Stomach (tissue), 9 donors: Measurements from ENCODE around the gene COL19A1. TPM values are rescaled to one million over a fixed set of nuclear protein-coding genes. Genes with fewer than 3 reads are reported as not detected.

Experiments used
- DNase-seq, 2 donors: peaks; one replicate each; pipeline versions ENCODE4 v3.0.0 to v3.0.0-alpha.2; 2013 to 2019
- H3K27ac ChIP-seq, 5 donors: fragments of 200-600 bp in 4 of 5; sonication (generic) in 4 of 5; one replicate each; pipeline ENCODE4 v1.5.1; 2013 to 2019; ENCODE audit warnings: mild to moderate bottlenecking in 1 of 5, moderate library complexity in 1 of 5
- H3K27me3 ChIP-seq, 3 donors: fragments of 200-600 bp; sonication (generic); one replicate each; pipeline ENCODE4 v1.5.1; 2017 to 2019; ENCODE audit warnings: mixed run types in 1 of 3
- H3K36me3 ChIP-seq, 4 donors: fragments of 200-600 bp; sonication (generic); 1 replicate in 3 of 4; 2 replicates in 1 of 4; pipeline ENCODE4 v1.5.1; 2016 to 2019
- H3K4me1 ChIP-seq, 4 donors: fragments of 200-600 bp; sonication (generic); one replicate each; pipeline ENCODE4 v1.5.1; 2016 to 2019
- H3K4me3 ChIP-seq, 4 donors: fragments of 200-600 bp; sonication (generic) in 3 of 4; one replicate each; pipeline ENCODE4 v1.5.1; 2016 to 2019; ENCODE audit warnings: mild to moderate bottlenecking in 1 of 4
- H3K9me3 ChIP-seq, 4 donors: fragments of 200-600 bp; sonication (generic); one replicate each; pipeline ENCODE4 v1.5.1; 2016 to 2019
- EP300 ChIP-seq: sonication (generic); formaldehyde crosslinking; IDR thresholded peaks from one replicate; pipeline ENCODE4 v1.6.1; 2017; ENCODE audit warnings: antibody characterized with exemption
- POLR2A ChIP-seq, 4 donors: fragments of 450-650 bp; IDR thresholded peaks; one replicate each; pipeline ENCODE4 v1.6.1; 2016; ENCODE audit warnings: antibody characterized with exemption in 4 of 4, control low read depth in 2 of 4, mild to moderate bottlenecking in 1 of 4, moderate library complexity in 1 of 4
- POLR2AphosphoS5 ChIP-seq, 3 donors: sonication (generic); formaldehyde crosslinking; IDR thresholded peaks; one replicate each; pipeline ENCODE4 v1.6.1; 2016; ENCODE audit warnings: antibody characterized with exemption in 3 of 3
- WGBS, 5 donors: extraction: QIAGEN DNeasy Blood & Tissue Kit in 3 of 5; methylation state at CpG; one replicate each; pipeline versions ENCODE4 v1.1.5 to v1.1.7; 2013 to 2018; 5-methylcytosine and 5-hydroxymethylcytosine counted together
- intact Hi-C: fragments of 100-400 bp; cut with DNase I; formaldehyde crosslinking; loops from one replicate; pipeline ENCODE4 v1.15.1; 2023; ENCODE audit warnings: low total_unique reads
- polyA plus RNA-seq, 3 donors: library from polyadenylated mRNA; stranded (reverse); fragments of 200-250 nt; gene quantifications; one replicate each; pipeline ENCODE4 v1.2.3, GENCODE V29; 2013
- total RNA-seq, 5 donors: library from RNA; depleted of rRNA; stranded (reverse); fragments of >200 nt; gene quantifications; one replicate each; pipeline versions ENCODE4 v1.1.0 to v1.2.3, GENCODE V29; 2014 to 2016
- TF ChIP-seq, protein P1 (sequence below), 7 experiments: fragments of 450-650 bp in 4 of 7; fragments of 200-600 bp in 3 of 7; sonication (generic) in 3 of 7; IDR thresholded peaks; one replicate each; pipeline ENCODE4 v1.5.1; 2016 to 2019; ENCODE audit warnings: antibody characterized with exemption in 7 of 7, control low read depth in 2 of 7, mild to moderate bottlenecking in 1 of 7
- donor health status: healthy with polysubstance abuse.
- donor health status: Bipolar disorder and iron deficiency.
- donor health status: healthy.

The COL19A1 gene
- total and polyA plus RNA-seq, 8 donors = 0.13 to 13.4 (median 2.5) TPM; not detected in 3

GRCh38 chr6:70180901-70181599 is 314.7 kb downstream of the COL19A1 start:
- Histone ChIP-seq H3K9me3 (peaks cover 0 to 7% (median 4%) of the 10 kb centered on the region in 4 donors), H3K4me3 (no peak overlapping the region), H3K27me3 (no peaks in the 10 kb centered on the region), H3K27ac (no peak overlapping the region), H3K36me3 (no peaks in the 10 kb centered on the region), H3K4me1 (no peaks in the 10 kb centered on the region)
- WGBS, 5 donors = 24 to 46% (median 44%) methylated on average over 1 of the region's 1 CpG
- no peak for DNase-seq
- TF ChIP-seq EP300 = no peak
- intact Hi-C loops = no loop called here

DNA sequence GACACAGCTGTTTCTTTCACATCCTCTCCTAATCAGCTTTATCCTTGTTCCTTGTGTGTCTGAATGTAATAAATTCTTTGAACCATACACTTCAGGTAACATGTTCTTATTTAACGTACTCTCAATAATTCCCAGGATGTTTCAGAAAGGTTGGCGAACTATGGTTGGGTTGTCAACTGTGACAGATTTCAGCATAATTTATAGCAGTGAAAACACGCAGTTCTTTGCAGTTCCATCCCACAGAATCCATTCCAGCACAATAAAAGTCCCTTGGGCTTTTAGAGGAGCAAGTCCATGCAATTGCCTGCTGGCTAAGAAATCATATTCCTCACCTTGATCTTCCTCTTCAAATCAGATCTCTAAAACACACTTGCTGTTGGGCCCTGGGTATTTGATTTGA is 317.2 kb downstream of the COL19A1 start:
- 65 to 82% (median 74%) methylated on average over 3 of the region's 3 CpGs for WGBS, 5 donors
- intact Hi-C loops = no loop called here
- peaks cover 0 to 7% (median 0%) of the 10 kb centered on the region in 4 donors for H3K36me3 ChIP-seq
- no peaks in the 10 kb centered on the region for H3K27me3 ChIP-seq
- DNase-seq = no peak
- TF ChIP-seq POLR2AphosphoS5 (IDR thresholded peaks at IDR 0.05) = no peak
- TF ChIP-seq EP300 = no peak
- TF ChIP-seq POLR2A (IDR thresholded peaks at IDR 0.05) = no peak
- TF ChIP-seq, protein P1, sequence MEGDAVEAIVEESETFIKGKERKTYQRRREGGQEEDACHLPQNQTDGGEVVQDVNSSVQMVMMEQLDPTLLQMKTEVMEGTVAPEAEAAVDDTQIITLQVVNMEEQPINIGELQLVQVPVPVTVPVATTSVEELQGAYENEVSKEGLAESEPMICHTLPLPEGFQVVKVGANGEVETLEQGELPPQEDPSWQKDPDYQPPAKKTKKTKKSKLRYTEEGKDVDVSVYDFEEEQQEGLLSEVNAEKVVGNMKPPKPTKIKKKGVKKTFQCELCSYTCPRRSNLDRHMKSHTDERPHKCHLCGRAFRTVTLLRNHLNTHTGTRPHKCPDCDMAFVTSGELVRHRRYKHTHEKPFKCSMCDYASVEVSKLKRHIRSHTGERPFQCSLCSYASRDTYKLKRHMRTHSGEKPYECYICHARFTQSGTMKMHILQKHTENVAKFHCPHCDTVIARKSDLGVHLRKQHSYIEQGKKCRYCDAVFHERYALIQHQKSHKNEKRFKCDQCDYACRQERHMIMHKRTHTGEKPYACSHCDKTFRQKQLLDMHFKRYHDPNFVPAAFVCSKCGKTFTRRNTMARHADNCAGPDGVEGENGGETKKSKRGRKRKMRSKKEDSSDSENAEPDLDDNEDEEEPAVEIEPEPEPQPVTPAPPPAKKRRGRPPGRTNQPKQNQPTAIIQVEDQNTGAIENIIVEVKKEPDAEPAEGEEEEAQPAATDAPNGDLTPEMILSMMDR (IDR thresholded peaks at IDR 0.05) = no peak
- no peak overlapping the region for H3K4me3 ChIP-seq
- no peak overlapping the region for H3K27ac ChIP-seq
- peaks cover 0 to 7% (median 4%) of the 10 kb centered on the region in 4 donors for H3K9me3 ChIP-seq
- H3K4me1 ChIP-seq = no peaks in the 10 kb centered on the region

- H3K4me1 ChIP-seq = no peaks in the 10 kb centered on the region
- no peaks in the 10 kb centered on the region for H3K27me3 ChIP-seq
- intact Hi-C loops = no loop called here
- no peak overlapping the region for H3K27ac ChIP-seq
- peaks cover 0 to 7% (median 0%) of the 10 kb centered on the region in 4 donors for H3K36me3 ChIP-seq
- no peak overlapping the region for H3K4me3 ChIP-seq
- 84 to 85% (median 84%) methylated on average over 3 of the region's 3 CpGs for WGBS, 5 donors
- TF ChIP-seq POLR2AphosphoS5 (IDR thresholded peaks at IDR 0.05) = no peak
- no peak for TF ChIP-seq EP300
- no peak for TF ChIP-seq POLR2A (IDR thresholded peaks at IDR 0.05)
- TF ChIP-seq, protein P1 (IDR thresholded peaks at IDR 0.05) = no peak
- no peak for DNase-seq
- H3K9me3 ChIP-seq = peaks cover 0 to 7% (median 4%) of the 10 kb centered on the region in 4 donors
These were observed 318.4 kb downstream of the COL19A1 start for GRCh38 chr6:70184723-70185122.

DNA sequence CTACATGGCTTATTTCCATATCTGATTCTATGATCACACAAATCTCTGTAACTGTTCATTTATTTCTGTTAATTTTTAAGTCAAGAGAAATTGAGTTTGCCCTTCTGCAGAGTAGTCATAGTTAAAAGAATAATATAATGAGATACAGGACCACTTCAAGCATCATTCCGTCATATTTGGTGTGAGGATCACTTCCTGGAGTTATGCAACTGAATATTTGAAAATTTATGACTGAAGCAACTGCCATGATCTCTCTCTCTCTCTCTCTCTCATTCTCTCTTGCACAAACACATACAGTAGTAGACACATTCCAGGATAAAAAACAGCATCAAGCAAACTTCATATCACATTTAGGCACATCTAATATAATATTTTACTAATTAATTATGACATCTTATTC is 320.1 kb downstream of the COL19A1 start:
- H3K4me1 ChIP-seq = no peaks in the 10 kb centered on the region
- DNase-seq = no peak
- TF ChIP-seq EP300 (no peak), POLR2A (IDR thresholded peaks at IDR 0.05) (no peak), POLR2AphosphoS5 (IDR thresholded peaks at IDR 0.05) (no peak)
- TF ChIP-seq, protein P1 (IDR thresholded peaks at IDR 0.05) = no peak
- H3K9me3 ChIP-seq = no peaks in the 10 kb centered on the region
- no peaks in the 10 kb centered on the region for H3K27me3 ChIP-seq
- intact Hi-C loops = no loop called here
- peaks cover 0 to 12% (median 0%) of the 10 kb centered on the region in 4 donors for H3K36me3 ChIP-seq
- H3K27ac ChIP-seq = no peak overlapping the region
- 84 to 95% (median 90%) methylated on average over 1 of the region's 1 CpG for WGBS, 5 donors
- no peak overlapping the region for H3K4me3 ChIP-seq

GRCh38 chr6:70188202-70188601 is 321.8 kb downstream of the COL19A1 start:
- Histone ChIP-seq H3K27ac (no peak overlapping the region), H3K27me3 (peaks cover 0 to 3% (median 0%) of the 10 kb centered on the region in 3 donors), H3K4me1 (no peaks in the 10 kb centered on the region), H3K4me3 (no peak overlapping the region), H3K36me3 (peaks cover 0 to 12% (median 0%) of the 10 kb centered on the region in 4 donors), H3K9me3 (no peaks in the 10 kb centered on the region)
- intact Hi-C loops = no loop called here
- WGBS, 5 donors = 81 to 91% (median 88%) methylated on average over 6 of the region's 6 CpGs
- TF ChIP-seq POLR2A (IDR thresholded peaks at IDR 0.05) = no peak
- TF ChIP-seq EP300 = no peak
- TF ChIP-seq POLR2AphosphoS5 (IDR thresholded peaks at IDR 0.05) = no peak
- TF ChIP-seq, protein P1 (IDR thresholded peaks at IDR 0.05) = no peak
- DNase-seq = no peak
